IPS DF 4.7 (cell line): ENCODE measurements around the gene CNN3.

Source experiments
- DNase-seq: peaks from one replicate; pipeline ENCODE4 v3.0.0-alpha.2; 2013; ENCODE audit warnings: low spot score; ENCODE audit errors: extremely low read depth

CNN3 gene

GRCh38 chr1:94926915-94927404 is at the start of gene CNN3:
CNN3 (minus strand) TSS chr1:94927110; CDS start chr1:94926894, 216 bp downstream.
- DNase-seq, result no peak

- no peak for DNase-seq
Observed at GRCh38 chr1:94974824-94975223, 47.9 kb upstream of the CNN3 start.

DNA sequence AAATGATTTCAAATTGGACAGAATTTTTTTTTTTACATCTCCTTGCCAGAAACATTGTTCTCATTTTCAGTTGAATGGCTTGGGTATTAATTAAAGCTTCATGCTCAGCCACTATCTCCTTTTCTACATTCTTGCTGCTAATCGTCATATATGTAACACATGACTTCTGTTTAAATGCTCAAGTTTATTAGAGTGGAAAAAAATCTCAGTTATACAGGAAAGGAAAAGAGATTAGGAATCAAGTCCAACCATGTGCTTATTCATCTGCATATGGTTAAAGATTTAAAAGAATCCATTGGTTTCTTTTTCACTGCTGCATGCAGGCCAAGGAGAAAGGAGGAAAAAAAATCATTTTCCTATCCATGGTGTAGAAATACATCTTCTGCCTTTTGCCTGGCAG is 47.3 kb upstream of the CNN3 start:
- DNase-seq, result no peak

- DNase-seq, result no peak
Observed at GRCh38 chr1:94973309-94973922, 46.5 kb upstream of the CNN3 start.

DNA sequence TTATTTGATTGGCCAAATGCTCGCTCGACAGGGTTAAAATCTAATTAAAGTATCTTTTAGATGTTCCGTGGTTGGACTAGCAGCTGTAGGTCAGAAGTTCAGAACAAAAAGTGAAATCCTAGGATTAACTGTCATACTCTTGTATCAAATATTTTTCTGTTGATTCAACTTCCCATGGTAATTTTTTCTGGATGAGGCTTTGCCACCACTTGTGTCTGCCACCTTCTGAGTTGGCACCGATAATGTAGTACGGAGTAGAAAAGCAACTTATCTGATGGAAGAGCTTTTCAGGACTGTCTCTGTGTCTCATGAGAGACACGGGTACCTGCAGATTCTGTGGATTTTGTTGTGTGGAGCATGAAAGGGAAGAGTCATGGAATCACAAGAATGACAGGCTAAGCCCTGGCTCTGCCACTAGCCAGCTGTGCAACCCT is 44.6 kb upstream of the CNN3 start:
- no peak for DNase-seq

DNA sequence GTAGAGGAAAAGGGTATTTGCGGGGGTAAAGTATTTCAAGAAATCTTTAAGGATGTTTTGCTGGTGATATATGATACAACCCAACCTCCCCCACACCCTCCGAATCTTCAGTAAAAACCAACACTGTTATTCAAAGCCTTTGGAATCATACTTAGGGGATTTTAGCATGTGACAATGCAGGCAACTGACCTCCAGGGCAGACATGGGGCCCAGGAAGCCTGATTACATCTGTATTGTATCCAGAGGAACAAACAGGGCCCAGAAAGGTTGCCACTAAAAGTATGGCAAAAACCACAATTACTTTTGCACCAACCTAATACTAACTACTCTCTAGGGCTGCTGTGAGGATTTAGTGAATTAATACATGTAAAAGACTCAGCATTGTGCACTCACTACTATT is 43.9 kb upstream of the CNN3 start:
- DNase-seq, result no peak

DNA sequence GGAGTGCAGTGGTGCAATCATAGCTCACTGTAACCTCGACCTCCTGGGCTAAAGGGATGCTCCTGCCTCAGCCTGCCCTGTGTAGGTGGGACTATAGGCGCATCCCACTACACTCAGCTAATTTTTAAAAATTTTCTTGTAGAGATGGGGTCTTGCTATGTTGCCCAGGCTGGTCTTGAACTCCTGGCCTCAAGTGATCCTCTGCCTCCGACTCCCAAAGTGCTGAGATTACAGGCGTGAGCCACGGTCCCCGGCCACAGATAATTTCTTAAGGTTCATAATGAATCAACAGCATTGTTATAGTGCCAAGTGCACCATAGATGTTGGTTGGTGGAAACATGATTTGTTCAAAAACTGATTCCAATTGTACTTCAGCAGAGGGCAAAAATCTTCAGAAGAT is 42.2 kb upstream of the CNN3 start:
- DNase-seq, result no peak

DNA sequence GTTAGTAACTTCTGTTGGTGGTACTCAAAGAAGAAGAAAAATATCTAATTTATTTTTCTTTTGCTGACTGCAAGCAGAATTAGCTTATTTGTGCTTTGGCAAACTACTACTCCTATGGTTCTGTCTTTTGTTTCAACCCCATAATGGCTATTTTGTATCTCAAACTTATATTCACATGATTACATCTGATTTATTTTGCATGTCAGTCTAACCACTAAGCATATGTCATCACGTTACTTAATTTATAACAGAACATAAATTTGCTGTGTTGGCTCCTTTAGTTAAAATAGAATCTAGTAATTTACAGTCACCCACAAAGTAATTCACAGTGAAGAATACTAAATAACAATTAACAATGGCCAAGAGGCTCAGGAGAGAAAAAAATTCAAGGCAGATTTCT is 39.1 kb upstream of the CNN3 start:
- DNase-seq, result no peak

GRCh38 chr1:94963864-94964263 is 37.0 kb upstream of the CNN3 start:
- DNase-seq, result no peak

DNA sequence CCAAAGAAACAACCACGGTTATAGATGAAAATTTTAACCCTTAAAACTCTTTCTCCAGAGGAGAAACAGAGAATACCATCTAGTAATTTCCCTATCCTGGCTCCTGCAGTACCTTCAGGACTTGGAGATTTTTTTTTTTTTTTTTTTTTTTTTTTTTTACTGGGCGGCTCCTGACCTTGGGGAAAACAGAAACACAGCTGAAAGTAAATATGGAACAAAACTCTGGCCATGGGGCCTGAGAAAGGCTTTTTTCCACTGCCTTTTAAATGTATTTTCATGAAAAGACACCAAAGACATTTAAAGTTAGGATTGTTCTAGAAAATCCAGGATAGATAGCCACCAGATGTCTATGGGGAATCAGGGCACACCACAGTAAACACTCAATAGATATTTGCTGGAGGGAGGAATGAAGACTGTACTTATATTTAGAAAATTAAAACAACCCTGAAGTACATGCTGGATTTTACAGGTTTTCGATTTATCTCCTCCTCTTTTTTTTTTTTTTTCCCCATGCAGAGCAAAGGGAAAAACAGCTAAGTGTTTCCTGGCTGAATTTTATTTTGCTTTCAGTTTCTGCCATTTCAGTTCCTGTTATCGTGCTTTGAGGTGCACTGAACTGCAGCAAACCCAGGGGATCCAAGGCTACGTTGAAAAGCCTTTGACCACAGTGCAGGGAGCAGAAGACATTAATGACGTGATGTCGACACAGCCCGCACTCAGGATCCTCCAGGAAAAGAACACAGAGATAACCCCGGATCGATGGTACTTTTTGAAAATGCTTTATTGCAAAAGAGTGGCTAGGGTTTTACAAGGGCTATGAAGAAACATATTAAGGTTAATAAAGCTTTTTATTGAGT is 35.7 kb upstream of the CNN3 start:
- no peak for DNase-seq

GRCh38 chr1:94961988-94962387 is 35.1 kb upstream of the CNN3 start:
- no peak for DNase-seq

DNA sequence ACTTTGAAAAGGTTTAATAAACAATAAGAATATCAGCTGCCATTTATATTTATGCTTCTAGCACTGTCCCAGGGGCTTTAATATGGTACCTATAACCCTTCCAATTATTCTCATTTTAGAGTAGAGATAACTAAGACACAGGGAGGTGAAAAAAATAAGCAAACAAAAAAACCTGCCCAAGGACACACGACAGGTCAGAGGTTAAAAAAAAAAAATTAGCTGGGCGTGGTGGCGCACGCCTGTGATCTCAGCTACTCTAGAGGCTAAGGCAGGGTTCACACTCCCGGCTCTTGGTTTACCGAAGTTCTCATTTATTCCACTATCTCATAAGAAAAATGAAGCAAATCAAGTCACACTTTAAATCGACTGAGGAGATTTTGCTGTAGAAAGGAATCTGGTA is 34.7 kb upstream of the CNN3 start:
- no peak for DNase-seq

GRCh38 chr1:94958081-94958480 is 31.2 kb upstream of the CNN3 start:
- no peak for DNase-seq

DNA sequence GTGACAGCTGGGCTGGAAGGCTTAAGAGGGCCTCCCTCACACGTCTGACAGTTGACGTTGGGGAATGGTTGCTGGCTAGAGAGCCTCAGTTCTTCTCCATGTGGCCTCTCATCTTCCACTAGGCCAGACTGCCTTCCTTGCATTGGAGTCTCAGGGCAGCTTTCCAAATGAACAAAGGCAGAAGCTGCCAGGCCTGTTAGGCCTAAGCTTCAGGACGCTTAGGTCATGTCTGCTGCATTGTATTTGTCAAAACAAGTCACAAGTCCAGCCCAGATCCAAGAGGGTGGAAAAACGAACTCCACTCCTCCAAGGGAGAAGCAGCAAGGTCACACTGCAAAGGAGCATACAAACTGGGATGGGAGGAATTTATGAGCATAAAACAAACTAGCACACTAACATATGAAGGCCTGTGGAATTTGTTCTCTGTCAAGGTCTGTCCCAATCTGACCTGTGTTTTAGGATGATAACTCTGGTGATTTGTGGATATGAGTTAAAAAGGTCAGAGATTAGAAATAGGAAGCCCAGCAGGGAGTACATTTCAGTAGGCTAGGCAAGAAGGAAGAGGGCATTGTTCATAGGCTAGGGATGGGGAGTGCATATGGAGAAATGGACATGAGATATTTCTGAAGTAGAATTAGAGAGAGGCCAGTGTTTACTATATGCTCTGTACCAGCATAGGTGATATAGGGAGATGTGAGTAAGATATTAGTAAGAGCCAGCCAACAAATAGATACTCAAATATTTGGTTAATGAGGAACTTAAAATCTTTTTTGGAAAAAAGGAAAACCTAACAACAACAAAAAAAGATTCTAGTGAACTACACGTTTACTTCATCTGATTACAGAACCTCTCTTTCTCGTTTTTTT is 29.1 kb upstream of the CNN3 start:
- no peak for DNase-seq

DNA sequence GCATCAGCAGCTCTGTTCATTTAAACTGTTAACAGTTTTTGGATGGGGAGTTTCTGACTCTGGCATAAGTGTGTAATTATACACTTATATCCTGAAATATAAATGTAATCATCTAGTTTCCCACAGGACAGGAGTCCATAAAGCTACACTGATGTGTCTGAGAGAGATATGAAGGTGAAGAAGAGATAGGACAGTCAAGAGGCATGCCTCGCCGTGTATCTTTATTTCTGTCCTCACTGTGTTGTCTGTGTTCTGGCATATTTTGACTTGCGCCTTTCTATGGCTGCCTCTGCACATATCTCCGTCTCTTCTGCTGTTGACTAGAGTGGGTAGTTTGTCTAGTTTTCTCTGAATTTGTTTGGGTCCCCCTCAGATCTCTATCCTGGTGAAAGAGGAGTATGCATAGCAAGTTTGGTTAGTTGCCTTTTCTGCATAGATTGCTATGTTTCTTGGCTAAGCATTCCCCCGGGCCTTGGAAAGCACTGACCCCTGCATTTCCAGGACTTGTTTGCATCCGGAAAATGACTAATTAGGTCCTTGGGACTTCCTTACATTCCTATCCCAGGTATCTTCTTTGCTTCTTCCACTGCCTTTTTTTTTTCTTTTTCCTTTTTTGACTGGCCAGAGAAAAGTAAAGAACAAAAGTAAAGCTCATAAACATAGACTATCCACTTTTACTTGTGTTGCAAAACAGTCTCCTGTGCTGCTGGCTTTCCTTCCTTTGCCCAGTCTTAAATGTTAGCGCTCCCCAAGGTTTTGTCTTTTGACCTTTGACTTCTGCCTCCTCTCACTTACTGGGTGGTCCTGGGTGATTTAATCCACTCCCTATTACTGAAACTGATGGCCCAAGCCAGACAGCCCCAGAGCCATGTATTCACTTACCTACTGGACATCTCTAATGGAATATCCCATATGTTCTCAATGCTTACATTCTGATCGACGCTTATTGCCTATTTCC is 27.6 kb upstream of the CNN3 start:
- no peak for DNase-seq

- no peak for DNase-seq
Observed at GRCh38 chr1:94953746-94954145, 26.8 kb upstream of the CNN3 start.

- DNase-seq, result no peak
Observed at GRCh38 chr1:94953107-94953506, 26.2 kb upstream of the CNN3 start.

- no peak for DNase-seq
Observed at GRCh38 chr1:94952539-94952938, 25.6 kb upstream of the CNN3 start.

GRCh38 chr1:94951509-94952208 is 24.7 kb upstream of the CNN3 start:
- no peak for DNase-seq

GRCh38 chr1:94951046-94951445 is 24.1 kb upstream of the CNN3 start:
- DNase-seq, result no peak
